HG02840 (cell line): Measurements from ENCODE around the gene ADAMTS2.
"Not testable (repeated sequence)": the region's sequence is repeated elsewhere in the genome, so short reads cannot be mapped to it uniquely, and the experiment has no call there.

Source experiments
- ATAC-seq: cut with Tn5 transposase; IDR thresholded peaks from one replicate; pipeline ENCODE4 v1.9.1; 2021; ENCODE audit warnings: mild to moderate bottlenecking, moderate library complexity, moderate number of reproducible peaks; ENCODE audit not compliant: unreplicated experiment, low FRiP score

The ADAMTS2 gene

GRCh38 chr5:179327021-179327735, 18.1 kb downstream of the ADAMTS2 start:
- ATAC-seq = no peak

- ATAC-seq = no peak
These were observed 18.9 kb downstream of the ADAMTS2 start for GRCh38 chr5:179326122-179326927.

DNA sequence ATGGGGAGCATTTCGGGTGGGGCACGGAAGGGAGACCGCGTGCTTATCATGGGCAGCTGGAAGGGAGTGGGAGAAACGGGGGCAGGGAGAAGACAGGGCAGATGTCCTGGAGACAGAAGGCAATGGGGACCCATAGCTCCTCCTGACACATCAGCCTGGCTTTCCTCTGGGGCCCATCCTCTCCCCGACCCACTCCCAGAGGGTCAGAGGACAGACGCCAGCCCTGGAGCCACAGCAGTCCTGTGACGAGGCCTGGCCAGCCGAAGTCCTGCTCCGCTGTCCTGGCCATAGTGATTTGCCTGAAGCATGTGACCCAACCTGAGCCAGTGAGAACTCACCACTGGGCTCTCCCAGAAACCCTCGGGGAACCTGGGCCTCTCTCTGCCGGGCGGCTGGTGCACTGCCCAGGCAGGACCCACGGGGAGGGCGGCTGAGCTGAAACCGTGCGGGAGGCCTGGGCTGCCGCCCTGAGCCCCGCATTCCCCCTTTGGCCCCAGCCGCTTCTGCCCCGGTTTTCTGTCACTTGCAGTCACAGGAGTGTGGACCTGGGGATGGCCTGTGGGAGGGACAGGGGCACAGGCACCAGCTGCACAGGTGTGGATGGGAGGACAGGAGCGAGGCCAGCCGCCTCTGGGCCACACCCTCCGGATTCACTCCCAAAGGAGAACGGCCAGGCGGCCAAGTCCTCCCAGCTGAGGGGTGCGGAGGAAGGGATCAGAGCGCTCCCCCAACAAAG, 19.8 kb downstream of the ADAMTS2 start:
- ATAC-seq = no peak

GRCh38 chr5:179324760-179325295, 20.4 kb downstream of the ADAMTS2 start:
- ATAC-seq = no peak

GRCh38 chr5:179324316-179324715, 20.9 kb downstream of the ADAMTS2 start:
- ATAC-seq = not testable (repeated sequence)

DNA sequence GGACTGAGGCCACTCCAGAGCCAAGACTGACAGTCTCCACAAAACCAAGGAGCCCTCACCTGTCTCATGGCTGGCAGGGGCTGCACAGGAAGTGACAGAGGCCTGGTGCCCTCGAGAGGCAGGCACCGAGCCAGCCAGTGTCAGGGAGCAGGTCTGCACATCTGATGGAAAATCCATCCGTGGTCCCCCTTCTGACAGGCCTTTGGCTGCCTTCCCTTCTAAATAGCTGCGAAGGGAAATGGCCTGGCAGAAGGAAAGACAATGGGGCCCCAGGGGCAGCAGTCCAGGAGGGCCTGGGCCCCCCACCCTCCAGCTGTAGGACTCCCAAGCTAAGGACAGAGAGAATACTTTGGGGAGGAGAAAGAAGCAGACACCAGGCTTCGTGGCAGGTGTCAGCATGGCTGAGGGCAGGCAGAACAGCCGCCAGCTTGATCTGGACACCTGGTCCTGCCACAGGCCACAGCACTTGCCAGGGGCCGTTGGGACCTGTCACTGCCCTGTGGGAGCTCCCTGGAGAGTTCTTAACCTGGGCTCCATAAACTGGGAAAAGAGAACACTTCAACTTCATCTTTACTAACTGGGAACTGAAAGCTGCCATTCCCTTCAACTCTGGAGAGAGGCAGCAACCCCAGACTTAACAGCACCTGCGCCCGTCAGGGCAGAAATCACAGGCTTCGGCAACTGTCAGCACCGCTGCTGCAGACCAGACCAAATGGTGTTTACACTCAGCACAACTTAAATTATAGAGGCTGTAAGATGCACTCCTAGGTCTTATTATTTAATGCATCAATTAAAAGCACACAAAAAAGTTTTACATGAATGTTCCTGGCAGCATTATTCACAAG, 22.0 kb downstream of the ADAMTS2 start:
- no peak for ATAC-seq

GRCh38 chr5:179322071-179323025, 22.9 kb downstream of the ADAMTS2 start:
- ATAC-seq = no peak

DNA sequence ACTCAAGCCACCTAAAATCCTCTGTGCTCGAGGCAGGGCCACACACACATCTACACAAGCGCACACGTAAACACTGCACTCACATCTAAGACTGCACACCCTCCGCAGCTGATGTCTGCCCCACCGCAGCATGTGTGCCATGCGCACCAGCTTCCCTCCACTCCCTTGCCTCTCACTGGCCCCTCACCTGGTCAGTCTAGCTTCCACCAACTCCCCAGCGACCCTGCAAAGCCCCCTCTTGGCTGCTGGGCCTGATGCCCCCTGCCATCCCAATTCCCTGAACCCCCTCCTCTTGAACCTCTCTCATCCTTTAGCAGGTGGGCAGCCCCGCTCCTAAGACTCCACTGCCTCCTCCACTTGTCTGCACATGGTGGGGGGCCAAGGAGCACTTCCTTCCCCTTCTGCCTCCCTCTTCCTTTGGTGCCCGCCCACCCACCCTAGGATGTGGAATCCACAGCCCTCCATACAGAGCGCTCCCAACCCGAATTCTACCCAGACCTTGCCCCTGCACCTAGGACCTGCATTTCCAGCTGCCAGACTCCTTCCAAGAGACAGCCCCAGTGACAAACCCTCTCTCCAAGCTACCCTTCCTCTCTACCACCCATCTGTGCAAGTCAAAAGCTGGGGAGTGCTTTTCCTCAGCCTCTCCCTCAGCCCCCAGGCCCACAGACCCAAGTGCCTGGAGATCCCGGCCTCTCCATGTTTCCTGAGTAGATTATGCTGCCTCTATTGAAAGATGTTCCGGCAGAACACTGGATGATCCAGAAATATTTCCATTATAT, 23.9 kb downstream of the ADAMTS2 start:
- no peak for ATAC-seq

- ATAC-seq = no peak
These were observed 25.4 kb downstream of the ADAMTS2 start for GRCh38 chr5:179319741-179320281.

DNA sequence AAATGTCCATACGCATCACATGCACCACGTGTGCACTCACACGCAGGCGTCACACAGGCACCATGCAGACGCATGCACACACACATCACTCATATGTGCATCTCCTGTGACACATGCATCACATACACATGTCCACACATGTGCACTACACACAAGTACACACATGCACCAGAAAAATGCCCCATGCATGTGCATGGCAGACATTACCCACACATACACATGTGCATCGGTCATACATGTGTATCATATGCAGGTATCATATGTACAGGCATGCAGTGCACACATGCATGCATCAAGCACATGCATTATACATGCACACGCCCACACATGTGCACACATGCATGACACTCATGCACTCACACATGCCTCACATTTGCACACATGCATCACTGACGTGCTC, 26.1 kb downstream of the ADAMTS2 start:
- ATAC-seq = no peak

GRCh38 chr5:179318221-179318955, 26.9 kb downstream of the ADAMTS2 start:
- no peak for ATAC-seq

GRCh38 chr5:179317411-179318220, 27.6 kb downstream of the ADAMTS2 start:
- no peak for ATAC-seq

GRCh38 chr5:179316982-179317381, 28.3 kb downstream of the ADAMTS2 start:
- no peak for ATAC-seq

- ATAC-seq = no peak
These were observed 29.1 kb downstream of the ADAMTS2 start for GRCh38 chr5:179316111-179316551.

- ATAC-seq = no peak
These were observed 29.8 kb downstream of the ADAMTS2 start for GRCh38 chr5:179315356-179315890.
